ENCODE measurements around the gene APOL1. TPM values are rescaled to one million over a fixed set of nuclear protein-coding genes. Genes with fewer than 3 reads are reported as not detected.

APOL1 gene
- total RNA-seq, 1 donor from 2014 or later: 30.1 TPM

DNA sequence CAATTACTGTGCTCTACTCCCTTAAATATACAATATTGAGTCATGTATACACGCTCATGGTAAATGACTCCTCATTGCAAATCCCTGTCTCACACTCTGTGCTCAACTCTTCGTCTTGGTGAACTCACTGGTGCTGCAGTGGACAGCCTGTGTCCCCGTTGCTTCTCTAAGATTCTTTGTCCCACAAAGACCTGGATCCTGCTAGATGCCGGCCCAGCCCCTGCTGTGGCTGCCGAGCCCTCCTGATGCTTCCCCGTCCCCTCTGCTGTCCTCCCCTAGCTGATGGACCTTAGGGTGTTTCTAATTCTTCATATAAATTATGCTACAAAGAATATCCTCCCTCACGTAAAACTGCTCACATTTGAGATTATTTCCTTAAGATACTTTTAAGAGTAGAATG lies 19.1 kb upstream of the APOL1 start:
- Histone ChIP-seq H3K27ac (no peak overlapping the region), H3K4me3 (no peak overlapping the region), H3K4me1 (peaks cover 6 to 26% of the 10 kb centered on the region in 2 donors), H3K36me3 (peaks cover 41 to 43% of the 10 kb centered on the region in 2 donors), H3K9me3 (no peaks in the 10 kb centered on the region), H3K27me3 (no peaks in the 10 kb centered on the region)
- no peak for DNase-seq (ENCODE audit: low spot score in 2 of 2)
- intact Hi-C loops (cut with DNase I): no loop called here
- TF ChIP-seq CTCF (IDR thresholded peaks at IDR 0.05): no peak

- Histone ChIP-seq H3K4me1 (peaks cover 6 to 26% of the 10 kb centered on the region in 2 donors), H3K36me3 (peaks cover 37 to 41% of the 10 kb centered on the region in 2 donors), H3K27me3 (no peaks in the 10 kb centered on the region), H3K9me3 (no peaks in the 10 kb centered on the region), H3K27ac (no peak overlapping the region), H3K4me3 (no peak overlapping the region)
- TF ChIP-seq CTCF (IDR thresholded peaks at IDR 0.05): no peak
- DNase-seq (ENCODE audit: low spot score in 2 of 2): no peak
- intact Hi-C loops (cut with DNase I): no loop called here
These were observed 18.7 kb upstream of the APOL1 start for GRCh38 chr22:36234213-36234612.

GRCh38 chr22:36234919-36235318 lies 18.0 kb upstream of the APOL1 start:
- Histone ChIP-seq H3K9me3 (no peaks in the 10 kb centered on the region), H3K4me1 (peaks cover 6 to 26% of the 10 kb centered on the region in 2 donors), H3K27ac (no peak overlapping the region), H3K36me3 (peaks cover 32 to 34% of the 10 kb centered on the region in 2 donors), H3K27me3 (no peaks in the 10 kb centered on the region), H3K4me3 (no peak overlapping the region)
- DNase-seq (ENCODE audit: low spot score in 2 of 2): no peak
- intact Hi-C loops (cut with DNase I): loop anchor here (5.0 kb wide), 1 partner anchor 38 kb away; no protein-coding TSS in a partner anchor
- TF ChIP-seq CTCF (IDR thresholded peaks at IDR 0.05): no peak

GRCh38 chr22:36235585-36235984 lies 17.3 kb upstream of the APOL1 start:
- no peak for DNase-seq (ENCODE audit: low spot score in 2 of 2)
- H3K4me3 ChIP-seq: no peak overlapping the region
- no peak for TF ChIP-seq CTCF (IDR thresholded peaks at IDR 0.05)
- peaks cover 25 to 27% of the 10 kb centered on the region in 2 donors for H3K36me3 ChIP-seq
- intact Hi-C loops (cut with DNase I): loop anchor here (5.0 kb wide), 1 partner anchor 38 kb away; no protein-coding TSS in a partner anchor
- no peaks in the 10 kb centered on the region for H3K27me3 ChIP-seq
- H3K4me1 ChIP-seq: peaks cover 6 to 26% of the 10 kb centered on the region in 2 donors
- H3K9me3 ChIP-seq: no peaks in the 10 kb centered on the region
- no peak overlapping the region for H3K27ac ChIP-seq

DNA sequence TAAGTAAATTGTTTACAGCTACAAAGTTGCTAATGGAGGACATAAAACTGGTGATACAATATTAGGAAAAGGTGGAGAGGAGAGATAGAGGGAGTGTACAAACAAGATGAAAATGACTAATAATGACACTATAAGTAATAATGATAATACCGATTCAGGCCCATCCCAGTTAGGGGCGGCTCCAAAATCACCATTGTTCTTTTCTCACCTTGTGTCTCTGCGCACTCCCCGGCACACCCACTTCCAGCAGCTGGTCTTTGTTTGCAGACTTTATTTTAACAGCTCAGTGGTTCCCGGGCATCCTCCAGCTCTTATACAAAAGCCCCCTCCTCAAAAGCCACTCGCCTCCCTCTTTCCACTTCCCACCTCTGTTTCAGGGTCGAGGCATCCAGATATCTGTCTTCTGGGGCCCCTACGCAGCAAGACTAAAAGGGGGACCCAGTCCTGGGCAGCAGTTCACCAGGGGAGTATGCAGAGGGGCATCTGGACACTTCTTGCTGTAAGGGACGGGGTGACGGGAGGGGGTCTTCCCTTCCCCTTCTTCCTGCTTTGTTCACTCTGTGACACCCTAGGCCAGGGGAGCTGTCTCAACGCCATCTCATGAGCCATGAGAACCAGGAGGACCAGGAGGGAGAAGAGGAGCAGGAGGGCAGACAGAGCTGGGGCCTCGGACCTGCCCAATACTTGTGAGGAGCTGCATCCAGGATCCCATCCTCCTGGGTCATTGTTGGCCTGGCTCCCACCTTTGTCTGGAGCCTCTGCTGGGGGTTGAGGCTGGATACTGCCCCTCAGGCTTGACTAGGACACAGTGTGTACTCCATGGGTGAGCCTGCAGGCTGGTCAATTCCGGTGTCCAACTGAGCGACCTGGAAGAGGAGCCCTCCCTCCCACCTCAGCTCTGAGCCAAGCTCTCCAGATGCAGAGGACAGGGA lies 16.3 kb upstream of the APOL1 start:
- H3K27ac ChIP-seq: no peak overlapping the region
- H3K27me3 ChIP-seq: no peaks in the 10 kb centered on the region
- TF ChIP-seq CTCF (IDR thresholded peaks at IDR 0.05): no peak
- peak overlapping the region; percentile 70 to 81 for H3K4me3 ChIP-seq
- H3K36me3 ChIP-seq: peaks cover 15 to 19% of the 10 kb centered on the region in 2 donors
- no peak for DNase-seq (ENCODE audit: low spot score in 2 of 2)
- H3K9me3 ChIP-seq: no peaks in the 10 kb centered on the region
- peaks cover 6 to 26% of the 10 kb centered on the region in 2 donors for H3K4me1 ChIP-seq
- intact Hi-C loops (cut with DNase I): loop anchor here (5.0 kb wide), 1 partner anchor 39 kb away; no protein-coding TSS in a partner anchor

Data from ascending aorta (tissue), 2 donors.